Mesodermal cell (in vitro differentiated cells): Measurements from ENCODE around the gene WNT5B.

Source experiments
- H3K27ac ChIP-seq: 2 replicates; pipeline ENCODE4 v1.7.0; 2013; ENCODE audit warnings: mild to moderate bottlenecking, low read depth, low read length, moderate library complexity; ENCODE audit not compliant: severe bottlenecking
- H3K36me3 ChIP-seq: 2 replicates; pipeline ENCODE4 v1.7.1; 2013; ENCODE audit warnings: mild to moderate bottlenecking, low read length, moderate library complexity; ENCODE audit not compliant: control insufficient read depth, insufficient read depth
- H3K4me1 ChIP-seq: one replicate; pipeline ENCODE4 v1.7.1; 2013; ENCODE audit warnings: mild to moderate bottlenecking, low read length; ENCODE audit not compliant: insufficient read depth, control insufficient read depth, poor library complexity, severe bottlenecking
- H3K4me3 ChIP-seq: 2 replicates; pipeline ENCODE4 v1.7.0; 2013; ENCODE audit warnings: low read length, control low read depth, mild to moderate bottlenecking; ENCODE audit not compliant: insufficient read depth, poor library complexity, severe bottlenecking; ENCODE audit errors: extremely low read depth
- H3K9me3 ChIP-seq: 2 replicates; pipeline ENCODE4 v1.7.1; 2013; ENCODE audit warnings: mild to moderate bottlenecking, low read length, moderate library complexity; ENCODE audit not compliant: control insufficient read depth
- WGBS, 2 experiments: methylation state at CpG; one replicate each; pipeline ENCODE4 v1.1.5; 2013; ENCODE audit warnings: missing lambda C conversion rate in 2 of 2; ENCODE audit not compliant: insufficient coverage in 2 of 2; 5-methylcytosine and 5-hydroxymethylcytosine counted together

Gene WNT5B

GRCh38 chr12:1611803-1612572 is 17.0 kb upstream of the WNT5B start:
- Histone ChIP-seq H3K27ac (no peak overlapping the region), H3K4me1 (peaks cover 8% of the 10 kb centered on the region), H3K36me3 (no peaks in the 10 kb centered on the region), H3K4me3 (no peak overlapping the region), H3K9me3 (no peaks in the 10 kb centered on the region)
- 64 to 77% methylated on average over 6 to 8 of the region's 13 CpGs for WGBS, 2 experiments

GRCh38 chr12:1613860-1614259 is 15.2 kb upstream of the WNT5B start:
- 100% methylated on average over 1 of the region's 4 CpGs for WGBS, 2 experiments
- H3K27ac ChIP-seq = no peak overlapping the region
- H3K36me3 ChIP-seq = no peaks in the 10 kb centered on the region
- H3K4me3 ChIP-seq = no peak overlapping the region
- no peaks in the 10 kb centered on the region for H3K9me3 ChIP-seq
- H3K4me1 ChIP-seq = peaks cover 12% of the 10 kb centered on the region

- peaks cover 15% of the 10 kb centered on the region for H3K4me1 ChIP-seq
- no peaks in the 10 kb centered on the region for H3K36me3 ChIP-seq
- no peak overlapping the region for H3K4me3 ChIP-seq
- H3K9me3 ChIP-seq = no peaks in the 10 kb centered on the region
- WGBS, 2 experiments = 84 to 90% methylated on average over 5 to 6 of the region's 6 CpGs
- H3K27ac ChIP-seq = no peak overlapping the region
Observed at GRCh38 chr12:1614360-1614759, 14.7 kb upstream of the WNT5B start.

GRCh38 chr12:1616233-1617066 is 12.6 kb upstream of the WNT5B start:
- no peaks in the 10 kb centered on the region for H3K9me3 ChIP-seq
- H3K4me3 ChIP-seq = no peak overlapping the region
- no peak overlapping the region for H3K27ac ChIP-seq
- peaks cover 23% of the 10 kb centered on the region for H3K4me1 ChIP-seq
- WGBS, 2 experiments = 81 to 83% methylated on average over 14 to 16 of the region's 16 CpGs
- H3K36me3 ChIP-seq = no peaks in the 10 kb centered on the region

- Histone ChIP-seq H3K36me3 (no peaks in the 10 kb centered on the region), H3K4me3 (no peak overlapping the region), H3K27ac (no peak overlapping the region), H3K9me3 (no peaks in the 10 kb centered on the region), H3K4me1 (peaks cover 28% of the 10 kb centered on the region)
Observed at GRCh38 chr12:1618489-1618888, 10.5 kb upstream of the WNT5B start.

- no peaks in the 10 kb centered on the region for H3K36me3 ChIP-seq
- WGBS, 2 experiments = 78 to 86% methylated on average over 3 of the region's 4 CpGs
- no peak overlapping the region for H3K4me3 ChIP-seq
- H3K27ac ChIP-seq = no peak overlapping the region
- H3K9me3 ChIP-seq = no peaks in the 10 kb centered on the region
- H3K4me1 ChIP-seq = peaks cover 28% of the 10 kb centered on the region
Observed at GRCh38 chr12:1619159-1619558, 9.9 kb upstream of the WNT5B start.

GRCh38 chr12:1619587-1619986 is 9.4 kb upstream of the WNT5B start:
- no peaks in the 10 kb centered on the region for H3K36me3 ChIP-seq
- H3K27ac ChIP-seq = no peak overlapping the region
- WGBS, 2 experiments = 90 to 100% methylated on average over 2 to 6 of the region's 8 CpGs
- no peak overlapping the region for H3K4me3 ChIP-seq
- peaks cover 28% of the 10 kb centered on the region for H3K4me1 ChIP-seq
- H3K9me3 ChIP-seq = no peaks in the 10 kb centered on the region

GRCh38 chr12:1620092-1620491 is 8.9 kb upstream of the WNT5B start:
- H3K36me3 ChIP-seq = no peaks in the 10 kb centered on the region
- H3K9me3 ChIP-seq = no peaks in the 10 kb centered on the region
- no peak overlapping the region for H3K27ac ChIP-seq
- WGBS, 2 experiments = 100% methylated on average over 1 of the region's 1 CpG; no CpG with 5 or more reads in 1 of the 2 experiments
- H3K4me3 ChIP-seq = no peak overlapping the region
- peaks cover 28% of the 10 kb centered on the region for H3K4me1 ChIP-seq

- H3K36me3 ChIP-seq = no peaks in the 10 kb centered on the region
- peak overlapping the region; percentile 33 for H3K27ac ChIP-seq
- no peak overlapping the region for H3K4me3 ChIP-seq
- WGBS, 2 experiments = no CpG with 5 or more reads among the region's 3 CpGs
- H3K4me1 ChIP-seq = peaks cover 28% of the 10 kb centered on the region
- no peaks in the 10 kb centered on the region for H3K9me3 ChIP-seq
Observed at GRCh38 chr12:1622406-1622805, 6.6 kb upstream of the WNT5B start.

- WGBS, 2 experiments = 1% methylated on average over 18 to 21 of the region's 32 CpGs
- H3K9me3 ChIP-seq = no peaks in the 10 kb centered on the region
- H3K4me1 ChIP-seq = peaks cover 4% of the 10 kb centered on the region
- H3K36me3 ChIP-seq = peaks cover 6% of the 10 kb centered on the region
- H3K27ac ChIP-seq = no peak overlapping the region
- peak overlapping the region; percentile 36 for H3K4me3 ChIP-seq
Observed at GRCh38 chr12:1629338-1630132, 504 bp downstream of the WNT5B start.
